AML-193 (cell line): ENCODE data around the gene PRRC2B.
"Not testable (repeated sequence)": the region's sequence is repeated elsewhere in the genome, so short reads cannot be mapped to it uniquely, and the experiment has no call there.

Experiments
- DNase-seq, 2 experiments: peaks; one replicate each; lab custom pipeline; 2025; lab: John Stamatoyannopoulos, UW

Gene PRRC2B

DNA sequence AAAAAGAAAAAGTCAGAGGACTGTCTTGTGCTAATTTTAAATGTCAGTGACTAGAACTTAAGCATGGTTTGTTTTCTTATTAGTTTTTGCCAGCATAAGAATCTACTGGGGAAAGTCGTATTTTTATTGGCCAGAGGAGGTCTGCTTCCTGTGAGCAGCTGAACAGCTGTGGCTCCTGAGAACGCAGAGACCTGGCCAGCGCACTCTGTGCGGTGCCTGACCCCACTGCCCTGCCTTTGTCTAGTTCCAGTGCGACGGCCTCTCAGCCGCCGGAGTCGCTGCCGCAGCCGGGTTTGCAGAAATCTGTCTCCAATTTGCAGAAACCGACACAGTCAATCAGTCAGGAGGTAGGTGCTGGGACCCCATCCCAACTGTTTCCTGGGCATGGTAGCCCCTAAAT, 42.5 kb downstream of the PRRC2B start:
- no peak for DNase-seq

- no peak for DNase-seq
Observed at GRCh38 chr9:131436865-131437271, 43.0 kb downstream of the PRRC2B start.

- no peak for DNase-seq
Observed at GRCh38 chr9:131438190-131438589, 44.3 kb downstream of the PRRC2B start.

GRCh38 chr9:131439224-131439623, 45.3 kb downstream of the PRRC2B start:
- DNase-seq = no peak

GRCh38 chr9:131441441-131441840, 47.6 kb downstream of the PRRC2B start:
- no peak for DNase-seq

GRCh38 chr9:131442351-131442750, 48.5 kb downstream of the PRRC2B start:
- DNase-seq = no peak

DNA sequence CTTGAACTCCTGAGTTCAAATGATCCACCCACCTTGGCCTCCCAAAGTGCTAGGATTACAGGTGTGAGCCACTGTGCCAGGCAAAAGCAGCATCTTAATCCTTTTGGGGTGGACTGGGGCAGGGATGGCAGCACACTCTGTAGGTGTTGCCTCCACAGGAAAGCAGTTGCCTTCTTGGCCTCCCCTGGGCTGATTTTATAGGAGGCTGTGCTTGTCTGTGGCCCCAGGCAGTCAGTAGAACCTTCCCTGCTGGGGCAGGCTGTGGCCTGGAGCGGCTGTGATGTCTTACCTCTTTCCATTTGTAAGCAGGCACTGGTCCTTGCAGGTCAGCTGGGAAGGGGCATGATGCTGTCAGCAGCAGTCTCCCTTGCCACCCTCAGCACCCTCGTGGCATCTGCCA, 49.8 kb downstream of the PRRC2B start:
- DNase-seq = no peak

- DNase-seq = no peak
Observed at GRCh38 chr9:131446276-131446675, 52.4 kb downstream of the PRRC2B start.

- DNase-seq = no peak
Observed at GRCh38 chr9:131447148-131447547, 53.3 kb downstream of the PRRC2B start.

GRCh38 chr9:131447600-131447999, 53.7 kb downstream of the PRRC2B start:
- DNase-seq = no peak

DNA sequence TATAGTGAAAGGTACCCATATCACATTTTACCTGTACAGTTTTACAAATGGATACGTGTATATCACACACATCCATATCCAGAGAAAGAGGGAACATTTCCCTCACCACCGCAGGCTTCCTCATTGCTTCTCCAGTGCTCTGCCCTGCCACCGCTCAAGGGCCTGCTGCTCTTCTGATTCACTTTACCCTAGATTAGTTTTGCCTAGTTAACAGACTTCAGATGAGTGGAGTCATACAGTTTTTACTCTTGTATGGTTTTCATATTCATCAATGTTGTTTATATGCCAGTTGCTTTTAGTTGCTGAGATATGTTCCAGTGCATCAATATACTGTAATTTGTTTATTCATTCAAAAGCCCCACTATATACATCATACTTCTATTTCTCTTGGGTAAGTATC, 54.9 kb downstream of the PRRC2B start:
- no peak for DNase-seq

DNA sequence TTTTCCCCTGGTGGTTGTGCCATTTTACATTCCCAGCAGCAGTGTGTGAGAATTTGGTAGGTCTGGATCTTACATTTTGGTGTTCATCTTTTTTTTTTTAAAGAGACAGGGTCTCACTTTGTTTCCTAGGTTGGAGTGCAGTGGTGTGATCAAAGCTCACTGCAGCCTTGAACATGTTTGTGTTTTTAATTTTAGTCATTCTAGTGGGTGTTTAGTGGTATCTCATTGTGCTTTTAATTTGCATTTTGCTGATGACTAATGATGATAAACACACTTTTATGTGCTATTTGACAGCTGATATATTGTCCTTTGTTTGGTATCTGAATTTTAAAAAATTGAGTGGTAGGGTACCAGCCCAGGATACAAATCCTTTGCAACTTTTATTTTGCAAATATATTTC, 55.4 kb downstream of the PRRC2B start:
- DNase-seq = no peak

- no peak for DNase-seq
Observed at GRCh38 chr9:131454028-131454427, 60.1 kb downstream of the PRRC2B start.

- DNase-seq = not testable (repeated sequence)
Observed at GRCh38 chr9:131455655-131456054, 61.8 kb downstream of the PRRC2B start.

DNA sequence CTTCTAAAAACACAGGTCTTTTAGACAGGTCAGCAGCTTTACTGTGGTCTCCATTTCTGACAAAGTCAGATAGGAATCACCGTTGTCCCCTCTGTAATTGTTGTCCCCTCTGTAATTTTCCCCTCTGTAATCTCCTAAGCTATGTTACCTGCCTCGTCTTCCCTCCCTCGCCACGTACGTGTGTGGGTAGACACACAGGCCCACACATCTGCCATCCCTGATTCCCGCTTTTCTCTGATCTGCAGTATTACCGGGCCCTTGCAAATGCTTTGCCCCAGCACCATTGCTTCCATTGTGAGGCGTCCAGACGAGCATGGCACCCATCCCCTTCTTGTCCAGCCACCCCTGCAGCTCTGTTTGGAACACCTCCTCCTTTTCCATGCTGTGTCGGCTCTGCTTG, 63.9 kb downstream of the PRRC2B start:
- no peak for DNase-seq

GRCh38 chr9:131459056-131459455, 65.2 kb downstream of the PRRC2B start:
- DNase-seq = no peak

- no peak for DNase-seq
Observed at GRCh38 chr9:131461166-131461565, 67.3 kb downstream of the PRRC2B start.

GRCh38 chr9:131464354-131465000, 70.6 kb downstream of the PRRC2B start:
- no peak for DNase-seq

GRCh38 chr9:131465401-131465800, 71.5 kb downstream of the PRRC2B start:
- no peak for DNase-seq

DNA sequence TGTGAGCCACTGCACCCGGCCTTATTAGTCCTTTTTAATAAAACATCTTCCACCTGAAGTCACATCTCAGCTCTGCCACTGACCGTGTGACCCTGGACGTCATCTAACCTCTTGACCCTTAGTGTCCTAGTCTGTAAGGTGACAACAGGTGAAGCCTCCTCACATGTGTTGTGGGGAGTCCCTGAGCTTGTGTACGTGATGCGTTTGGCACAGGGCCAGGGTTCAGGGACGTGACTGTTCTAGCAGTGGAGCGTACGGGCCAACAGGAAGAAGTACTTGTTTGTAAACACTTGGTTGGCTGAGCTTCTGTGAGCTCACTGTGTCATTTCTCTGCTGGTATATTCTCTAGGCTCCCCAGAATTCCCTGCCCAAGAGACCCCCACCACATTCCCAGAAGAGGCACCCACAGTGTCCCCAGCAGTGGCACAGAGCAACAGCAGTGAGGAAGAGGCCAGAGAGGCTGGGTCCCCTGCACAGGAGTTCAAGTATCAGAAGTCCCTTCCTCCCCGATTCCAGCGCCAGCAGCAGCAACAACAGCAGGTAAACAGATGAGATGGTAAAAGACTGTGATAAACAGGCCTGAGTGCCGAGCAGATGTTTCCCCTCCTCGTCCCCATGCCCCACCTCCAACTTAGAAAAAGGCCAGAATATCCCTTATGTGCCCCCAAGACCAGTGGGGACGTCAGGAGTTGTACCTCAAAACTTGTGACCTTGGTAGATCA, 73.5 kb downstream of the PRRC2B start:
- DNase-seq = no peak

DNA sequence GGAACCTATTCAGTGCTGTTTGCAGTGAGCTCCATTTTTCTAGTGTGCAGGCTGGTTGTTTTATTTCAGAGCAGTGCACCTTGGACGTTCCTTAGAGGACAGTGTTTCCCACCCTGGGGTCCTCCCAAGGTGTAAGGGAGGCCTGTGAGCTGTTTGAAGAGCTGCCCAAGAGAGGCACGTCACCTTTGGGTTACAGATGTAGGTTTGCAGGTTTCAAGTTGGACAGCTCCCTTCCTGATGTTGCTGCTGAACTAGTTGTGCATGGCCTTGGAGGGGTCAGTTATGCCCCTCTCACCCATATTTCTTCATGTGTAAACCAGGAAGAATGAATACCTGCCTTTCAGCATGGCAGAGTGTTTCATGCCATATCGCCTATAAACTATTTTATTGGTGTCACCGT, 74.1 kb downstream of the PRRC2B start:
- DNase-seq = no peak

GRCh38 chr9:131469356-131469755, 75.5 kb downstream of the PRRC2B start:
- no peak for DNase-seq

- no peak for DNase-seq
Observed at GRCh38 chr9:131469951-131470350, 76.1 kb downstream of the PRRC2B start.

DNA sequence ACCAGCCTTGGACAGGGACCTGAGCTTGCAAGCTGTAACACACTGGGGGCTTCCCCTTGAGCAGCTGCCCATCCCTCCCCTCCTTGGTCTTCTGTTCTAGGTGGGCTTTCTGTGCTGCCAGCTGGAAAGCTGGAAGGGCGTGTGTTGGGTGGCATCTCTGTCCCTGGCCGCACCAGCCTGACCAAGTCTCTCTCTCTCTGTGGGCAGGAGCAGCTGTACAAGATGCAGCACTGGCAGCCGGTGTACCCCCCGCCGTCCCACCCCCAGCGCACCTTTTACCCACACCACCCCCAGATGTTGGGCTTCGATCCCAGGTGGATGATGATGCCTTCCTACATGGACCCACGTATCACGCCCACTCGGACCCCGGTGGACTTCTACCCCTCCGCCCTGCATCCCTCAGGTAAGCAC, 76.7 kb downstream of the PRRC2B start:
- no peak for DNase-seq
